SK-N-SH (cell line): Measurements from ENCODE around the gene HECTD4. TPM values are rescaled to one million over a fixed set of nuclear protein-coding genes. Genes with fewer than 3 reads are reported as not detected.

Experiments used
- CTCF ChIA-PET: fragments of 300-600, 350-600 bp; formaldehyde crosslinking; extraction: SDS; loops from one replicate; lab custom pipeline; 2021; lab: Yijun Ruan, JAX
- POLR2A ChIA-PET: fragments of 350-600 bp; sonication (Branson Sonifier 250); formaldehyde crosslinking; extraction: SDS; loops from one replicate; lab custom pipeline; 2020; ENCODE audit warnings: antibody characterized with exemption, inconsistent platforms; lab: Yijun Ruan, JAX
- DNase-seq: peaks from one replicate; pipeline ENCODE4 v3.0.0; 2012
- H2AFZ ChIP-seq: fragments of 200-600 bp; sonication (generic); 2 replicates; pipeline ENCODE4 v1.8.1; 2016; ENCODE audit warnings: antibody characterized with exemption, mild to moderate bottlenecking, low read depth
- H3F3A ChIP-seq: fragments of 200-600 bp; sonication (generic); replicated peaks from 2 replicates; pipeline ENCODE3; 2016; ENCODE audit warnings: antibody characterized with exemption, mild to moderate bottlenecking; ENCODE audit not compliant: insufficient read depth
- H3K27ac ChIP-seq, 2 experiments: fragments of 200-500 bp in 1 of 2; fragments of 200-600 bp in 1 of 2; sonication (Bioruptor generic) in 1 of 2; sonication (generic), shearing (Covaris generic) in 1 of 2; 2 replicates each; pipeline versions ENCODE4 v1.5.1 to v1.6.1; 2014 to 2016; ENCODE audit warnings: low read depth in 2 of 2, inconsistent platforms in 1 of 2, low read length in 1 of 2, mild to moderate bottlenecking in 1 of 2, mixed read lengths in 1 of 2
- H3K27me3 ChIP-seq: fragments of 200-600 bp; sonication (generic), shearing (Covaris generic); 2 replicates; pipeline ENCODE4 v1.6.1; 2016; ENCODE audit warnings: mixed run types; ENCODE audit not compliant: insufficient read depth
- H3K36me3 ChIP-seq, 2 experiments: fragments of 200-500 bp in 1 of 2; fragments of 200-600 bp in 1 of 2; sonication (Bioruptor generic) in 1 of 2; sonication (generic) in 1 of 2; replicated peaks in 1 of 2; 2 replicates each; pipeline versions ENCODE3 to v1.5.1; 2014 to 2016; ENCODE audit warnings: low read length in 1 of 2, mild to moderate bottlenecking in 1 of 2; ENCODE audit not compliant: insufficient read depth in 2 of 2, control insufficient read depth in 1 of 2
- H3K4me1 ChIP-seq, 2 experiments: fragments of 200-500 bp in 1 of 2; fragments of 200-600 bp in 1 of 2; sonication (Bioruptor generic) in 1 of 2; sonication (generic), shearing (Covaris generic) in 1 of 2; 2 replicates each; pipeline versions ENCODE4 v1.5.1 to v1.6.1; 2014 to 2016; ENCODE audit warnings: low read depth in 1 of 2, low read length in 1 of 2, mixed run types in 1 of 2; ENCODE audit not compliant: insufficient read depth in 2 of 2, control insufficient read depth in 1 of 2
- H3K4me2 ChIP-seq: fragments of 200-600 bp; sonication (generic), shearing (Covaris generic); 2 replicates; pipeline ENCODE4 v1.6.1; 2017; ENCODE audit warnings: mixed run types
- H3K4me3 ChIP-seq, 2 experiments: fragments of 200-500 bp in 1 of 2; fragments of 200-600 bp in 1 of 2; sonication (Bioruptor generic) in 1 of 2; sonication (generic), shearing (Covaris generic) in 1 of 2; 2 replicates each; pipeline versions ENCODE4 v1.5.1 to v1.8.1; 2014 to 2016; ENCODE audit warnings: low read depth in 2 of 2, inconsistent platforms in 1 of 2, low read length in 1 of 2, mild to moderate bottlenecking in 1 of 2, mixed read lengths in 1 of 2, moderate library complexity in 1 of 2
- H3K79me2 ChIP-seq: fragments of 200-600 bp; sonication (generic); 2 replicates; pipeline ENCODE4 v1.8.1; 2017; ENCODE audit warnings: mild to moderate bottlenecking; ENCODE audit not compliant: insufficient read depth
- H3K9ac ChIP-seq: fragments of 200-600 bp; sonication (generic); 2 replicates; pipeline ENCODE4 v1.6.1; 2017; ENCODE audit warnings: mixed run types
- H3K9me2 ChIP-seq: fragments of 200-600 bp; sonication (generic); 2 replicates; pipeline ENCODE4 v1.6.1; 2017; ENCODE audit warnings: mixed run types
- H3K9me3 ChIP-seq: fragments of 200-600 bp; sonication (generic); 2 replicates; pipeline ENCODE4 v1.6.1; 2017; ENCODE audit warnings: mixed run types, mild to moderate bottlenecking, moderate library complexity
- H4K20me1 ChIP-seq: fragments of 200-600 bp; sonication (generic); 2 replicates; pipeline ENCODE4 v1.6.1; 2017; ENCODE audit warnings: mild to moderate bottlenecking, mixed run types; ENCODE audit not compliant: insufficient read depth
- CHD2 ChIP-seq: fragments of 150-350 bp; IDR thresholded peaks from 2 replicates; pipeline ENCODE4 v1.6.1; 2018; ENCODE audit warnings: low read length; ENCODE audit not compliant: partially characterized antibody
- ELF1 ChIP-seq: IDR thresholded peaks from 2 replicates; pipeline ENCODE4 v1.4.0; 2012
- EZH2phosphoT487 ChIP-seq: fragments of 200-600 bp; sonication (generic); IDR thresholded peaks from 2 replicates; pipeline ENCODE4 v1.6.1; 2017; ENCODE audit warnings: low read depth, mixed run types, mild to moderate bottlenecking, antibody characterized with exemption, moderate library complexity, borderline replicate concordance
- FOSL2 ChIP-seq: IDR thresholded peaks from 2 replicates; pipeline ENCODE4 v1.4.0; 2012; ENCODE audit warnings: low read depth, mild to moderate bottlenecking, moderate library complexity, borderline replicate concordance
- IRF3 ChIP-seq: fragments of 150-350 bp; IDR thresholded peaks from 2 replicates; pipeline ENCODE4 v1.6.1; 2016; ENCODE audit warnings: mild to moderate bottlenecking, low read depth, low read length
- MEF2A ChIP-seq: IDR thresholded peaks from 2 replicates; pipeline ENCODE4 v1.4.0; 2012; ENCODE audit warnings: low read depth, borderline replicate concordance
- MXI1 ChIP-seq: IDR thresholded peaks from 2 replicates; pipeline ENCODE4 v1.6.1; 2012; ENCODE audit warnings: mild to moderate bottlenecking, low read depth, low read length, improper control_type of control experiment
- NRF1 ChIP-seq: IDR thresholded peaks from 2 replicates; pipeline ENCODE4 v1.6.1; 2012; ENCODE audit warnings: low read depth, mild to moderate bottlenecking, low read length
- PBX3 ChIP-seq: IDR thresholded peaks from 2 replicates; pipeline ENCODE4; 2012
- RCOR1 ChIP-seq: fragments of 150-350 bp; IDR thresholded peaks from 2 replicates; pipeline ENCODE4 v1.6.1; 2017; ENCODE audit warnings: antibody characterized with exemption, low read length
- REST ChIP-seq: IDR thresholded peaks from 2 replicates; pipeline ENCODE4 v1.6.1; 2012; ENCODE audit warnings: mild to moderate bottlenecking, low read depth, low read length, moderate library complexity
- RFX5 ChIP-seq: IDR thresholded peaks from 2 replicates; pipeline ENCODE4 v1.6.1; 2012; ENCODE audit warnings: mild to moderate bottlenecking, improper control_type of control experiment, low read length
- TEAD4 ChIP-seq: IDR thresholded peaks from 2 replicates; pipeline ENCODE4 v1.4.0; 2012; ENCODE audit warnings: mild to moderate bottlenecking, borderline replicate concordance; ENCODE audit not compliant: insufficient read depth
- USF1 ChIP-seq: IDR thresholded peaks from 2 replicates; pipeline ENCODE4 v1.4.0; 2012; ENCODE audit warnings: low read depth, borderline replicate concordance
- YY1 ChIP-seq: IDR thresholded peaks from 2 replicates; pipeline ENCODE4 v1.4.0; 2012; ENCODE audit warnings: low read depth, mild to moderate bottlenecking
- WGBS: methylation state at CpG from one replicate; pipeline ENCODE4 v1.1.6; 2017; ENCODE audit warnings: low lambda C conversion rate; 5-methylcytosine and 5-hydroxymethylcytosine counted together
- polyA plus RNA-seq, 3 experiments: library from polyadenylated mRNA; depleted of rRNA; stranded (reverse); fragments of >200 nt; gene quantifications; 2 replicates each; pipeline ENCODE4 v1.2.3, GENCODE V29; 2012

Gene HECTD4
- polyA plus RNA-seq, 1 of the 3 experiments (the other 2 are of a cell fraction): 14.6 TPM

- Histone ChIP-seq H3K4me3 (no peak overlapping the region), H3K9ac (no peak overlapping the region), H2AFZ (no peak overlapping the region), H3K4me1 (no peaks in the 10 kb centered on the region), H4K20me1 (no peaks in the 10 kb centered on the region), H3K27ac (no peak overlapping the region), H3F3A (no peaks in the 10 kb centered on the region), H3K9me2 (no peaks in the 10 kb centered on the region), H3K4me2 (no peak overlapping the region), H3K9me3 (no peaks in the 10 kb centered on the region), H3K79me2 (no peaks in the 10 kb centered on the region), H3K36me3 (peaks cover 0 to 39% of the 10 kb centered on the region in 2 experiments), H3K27me3 (no peaks in the 10 kb centered on the region)
- TF ChIP-seq REST (no peak), RFX5 (no peak), IRF3 (no peak), PBX3 (no peak), FOSL2 (no peak), ELF1 (no peak), MEF2A (no peak), YY1 (no peak), CHD2 (no peak), USF1 (no peak), MXI1 (no peak), EZH2phosphoT487 (no peak), TEAD4 (no peak), RCOR1 (no peak), NRF1 (no peak)
- ChIA-PET CTCF (no interaction called here), POLR2A (no interaction called here)
- DNase-seq: no peak
- 97% methylated on average over 37 of the region's 46 CpGs for WGBS
These were observed 198.0 kb downstream of the HECTD4 start for GRCh38 chr12:112184056-112184887.
